ENCODE data around the gene EIF4B. TPM values are rescaled to one million over a fixed set of nuclear protein-coding genes. Genes with fewer than 3 reads are reported as not detected.

Gene EIF4B
- total and polyA plus RNA-seq, 2 of the 13 experiments (the other 11 are each of a cell fraction or from before 2014, with no cell fraction given): 416 to 548 TPM

DNA sequence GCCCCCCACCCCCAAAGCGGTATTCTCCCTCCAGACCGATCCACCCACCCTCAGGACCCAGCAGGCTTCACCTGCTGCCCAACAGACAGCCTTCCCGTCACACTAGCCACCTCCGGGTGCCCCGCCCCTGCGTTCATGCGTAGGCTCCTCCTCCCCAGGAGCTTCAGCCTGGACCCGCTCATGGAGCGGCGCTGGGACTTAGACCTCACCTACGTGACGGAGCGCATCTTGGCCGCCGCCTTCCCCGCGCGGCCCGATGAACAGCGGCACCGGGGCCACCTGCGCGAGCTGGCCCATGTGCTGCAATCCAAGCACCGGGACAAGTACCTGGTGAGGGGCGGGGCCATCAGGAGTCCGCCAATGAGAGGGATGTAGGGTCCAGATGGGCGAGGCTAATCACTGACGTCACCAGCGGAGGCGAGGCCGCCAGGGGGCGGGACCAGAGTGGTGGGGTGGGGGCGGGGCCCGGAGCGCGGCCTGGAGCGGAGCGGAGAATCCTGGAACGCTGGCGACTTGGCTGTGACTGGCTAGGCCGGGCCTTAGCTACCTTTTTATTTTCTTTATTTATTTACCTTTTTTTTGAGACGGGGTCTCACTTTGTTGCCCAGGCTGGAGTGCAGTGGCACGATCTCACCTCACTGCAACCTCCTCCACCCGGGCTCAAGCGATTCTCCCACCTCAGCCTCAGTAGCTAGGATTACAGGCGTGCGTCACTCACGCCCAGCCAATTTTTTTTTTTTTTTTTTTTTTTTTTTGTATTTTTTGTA is 48.0 kb downstream of the EIF4B start (continued):
- TF ChIP-seq, protein P1, sequence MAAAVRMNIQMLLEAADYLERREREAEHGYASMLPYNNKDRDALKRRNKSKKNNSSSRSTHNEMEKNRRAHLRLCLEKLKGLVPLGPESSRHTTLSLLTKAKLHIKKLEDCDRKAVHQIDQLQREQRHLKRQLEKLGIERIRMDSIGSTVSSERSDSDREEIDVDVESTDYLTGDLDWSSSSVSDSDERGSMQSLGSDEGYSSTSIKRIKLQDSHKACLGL (CRISPR knock-in tag; IDR thresholded peaks at IDR 0.05): peak; percentile 62; the same call in 1 of the 2 replicates
- TF ChIP-seq POLR2AphosphoS5 (IDR thresholded peaks at IDR 0.05; ENCODE audit: low read depth, low read length) (peak; percentile 56), ZNF878 (CRISPR knock-in tag; IDR thresholded peaks at IDR 0.05) (no peak), ZNF598 (CRISPR knock-in tag; IDR thresholded peaks at IDR 0.05; ENCODE audit: borderline replicate concordance) (no peak), AGO2 (optimal IDR thresholded peaks at IDR 0.05; ENCODE audit: low read depth, low read length) (peak; percentile 69), POLR2A (IDR thresholded peaks at IDR 0.05; ENCODE audit: insufficient read depth in 1 of 2, low read depth in 2 of 2, low read length in 2 of 2) (peak in 1 of 2 experiments; percentile 44; a peak in 1 of 4 replicates), ATF7-NPFF (CRISPR knock-in tag; IDR thresholded peaks at IDR 0.05; ENCODE audit: low read depth) (peak; percentile 49; the same call in 1 of the 2 replicates), SALL2 (CRISPR knock-in tag; IDR thresholded peaks at IDR 0.05) (peak; percentile 71; the same call in 1 of the 2 replicates), CEBPB (IDR thresholded peaks at IDR 0.05; ENCODE audit: borderline replicate concordance, low read depth, low read length) (peak; percentile 3; the same call in 1 of the 2 replicates), MED1 (CRISPR knock-in tag; IDR thresholded peaks at IDR 0.05) (peak; percentile 33; the same call in 1 of the 2 replicates), PAF1 (CRISPR knock-in tag; IDR thresholded peaks at IDR 0.05) (no peak), KAT2B (IDR thresholded peaks at IDR 0.05; ENCODE audit: borderline replicate concordance, low read depth, low read length) (no peak), MIXL1 (CRISPR knock-in tag; IDR thresholded peaks at IDR 0.05) (no peak)
- TF ChIP-seq, protein P2, sequence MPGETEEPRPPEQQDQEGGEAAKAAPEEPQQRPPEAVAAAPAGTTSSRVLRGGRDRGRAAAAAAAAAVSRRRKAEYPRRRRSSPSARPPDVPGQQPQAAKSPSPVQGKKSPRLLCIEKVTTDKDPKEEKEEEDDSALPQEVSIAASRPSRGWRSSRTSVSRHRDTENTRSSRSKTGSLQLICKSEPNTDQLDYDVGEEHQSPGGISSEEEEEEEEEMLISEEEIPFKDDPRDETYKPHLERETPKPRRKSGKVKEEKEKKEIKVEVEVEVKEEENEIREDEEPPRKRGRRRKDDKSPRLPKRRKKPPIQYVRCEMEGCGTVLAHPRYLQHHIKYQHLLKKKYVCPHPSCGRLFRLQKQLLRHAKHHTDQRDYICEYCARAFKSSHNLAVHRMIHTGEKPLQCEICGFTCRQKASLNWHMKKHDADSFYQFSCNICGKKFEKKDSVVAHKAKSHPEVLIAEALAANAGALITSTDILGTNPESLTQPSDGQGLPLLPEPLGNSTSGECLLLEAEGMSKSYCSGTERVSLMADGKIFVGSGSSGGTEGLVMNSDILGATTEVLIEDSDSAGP (CRISPR knock-in tag; IDR thresholded peaks at IDR 0.05; ENCODE audit: borderline replicate concordance): peak; percentile 65; the same call in 1 of the 2 replicates
- TF ChIP-seq, protein P3, sequence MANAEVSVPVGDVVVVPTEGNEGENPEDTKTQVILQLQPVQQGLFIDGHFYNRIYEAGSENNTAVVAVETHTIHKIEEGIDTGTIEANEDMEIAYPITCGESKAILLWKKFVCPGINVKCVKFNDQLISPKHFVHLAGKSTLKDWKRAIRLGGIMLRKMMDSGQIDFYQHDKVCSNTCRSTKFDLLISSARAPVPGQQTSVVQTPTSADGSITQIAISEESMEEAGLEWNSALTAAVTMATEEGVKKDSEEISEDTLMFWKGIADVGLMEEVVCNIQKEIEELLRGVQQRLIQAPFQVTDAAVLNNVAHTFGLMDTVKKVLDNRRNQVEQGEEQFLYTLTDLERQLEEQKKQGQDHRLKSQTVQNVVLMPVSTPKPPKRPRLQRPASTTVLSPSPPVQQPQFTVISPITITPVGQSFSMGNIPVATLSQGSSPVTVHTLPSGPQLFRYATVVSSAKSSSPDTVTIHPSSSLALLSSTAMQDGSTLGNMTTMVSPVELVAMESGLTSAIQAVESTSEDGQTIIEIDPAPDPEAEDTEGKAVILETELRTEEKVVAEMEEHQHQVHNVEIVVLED (CRISPR knock-in tag; IDR thresholded peaks at IDR 0.05; ENCODE audit: borderline replicate concordance): 0 out of 2 replicates have a peak, but pooled peaks have one; percentile 17
- TF ChIP-seq, protein P4, sequence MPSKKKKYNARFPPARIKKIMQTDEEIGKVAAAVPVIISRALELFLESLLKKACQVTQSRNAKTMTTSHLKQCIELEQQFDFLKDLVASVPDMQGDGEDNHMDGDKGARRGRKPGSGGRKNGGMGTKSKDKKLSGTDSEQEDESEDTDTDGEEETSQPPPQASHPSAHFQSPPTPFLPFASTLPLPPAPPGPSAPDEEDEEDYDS (CRISPR knock-in tag; IDR thresholded peaks at IDR 0.05): peak; percentile 62
- TF ChIP-seq, protein P5, sequence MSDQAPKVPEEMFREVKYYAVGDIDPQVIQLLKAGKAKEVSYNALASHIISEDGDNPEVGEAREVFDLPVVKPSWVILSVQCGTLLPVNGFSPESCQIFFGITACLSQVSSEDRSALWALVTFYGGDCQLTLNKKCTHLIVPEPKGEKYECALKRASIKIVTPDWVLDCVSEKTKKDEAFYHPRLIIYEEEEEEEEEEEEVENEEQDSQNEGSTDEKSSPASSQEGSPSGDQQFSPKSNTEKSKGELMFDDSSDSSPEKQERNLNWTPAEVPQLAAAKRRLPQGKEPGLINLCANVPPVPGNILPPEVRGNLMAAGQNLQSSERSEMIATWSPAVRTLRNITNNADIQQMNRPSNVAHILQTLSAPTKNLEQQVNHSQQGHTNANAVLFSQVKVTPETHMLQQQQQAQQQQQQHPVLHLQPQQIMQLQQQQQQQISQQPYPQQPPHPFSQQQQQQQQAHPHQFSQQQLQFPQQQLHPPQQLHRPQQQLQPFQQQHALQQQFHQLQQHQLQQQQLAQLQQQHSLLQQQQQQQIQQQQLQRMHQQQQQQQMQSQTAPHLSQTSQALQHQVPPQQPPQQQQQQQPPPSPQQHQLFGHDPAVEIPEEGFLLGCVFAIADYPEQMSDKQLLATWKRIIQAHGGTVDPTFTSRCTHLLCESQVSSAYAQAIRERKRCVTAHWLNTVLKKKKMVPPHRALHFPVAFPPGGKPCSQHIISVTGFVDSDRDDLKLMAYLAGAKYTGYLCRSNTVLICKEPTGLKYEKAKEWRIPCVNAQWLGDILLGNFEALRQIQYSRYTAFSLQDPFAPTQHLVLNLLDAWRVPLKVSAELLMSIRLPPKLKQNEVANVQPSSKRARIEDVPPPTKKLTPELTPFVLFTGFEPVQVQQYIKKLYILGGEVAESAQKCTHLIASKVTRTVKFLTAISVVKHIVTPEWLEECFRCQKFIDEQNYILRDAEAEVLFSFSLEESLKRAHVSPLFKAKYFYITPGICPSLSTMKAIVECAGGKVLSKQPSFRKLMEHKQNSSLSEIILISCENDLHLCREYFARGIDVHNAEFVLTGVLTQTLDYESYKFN (CRISPR knock-in tag; conservative IDR thresholded peaks at IDR 0.05): no peak
